ENCODE measurements around the gene PPP6R2. TPM values are rescaled to one million over a fixed set of nuclear protein-coding genes. Genes with fewer than 3 reads are reported as not detected.

The PPP6R2 gene
- total and polyA plus RNA-seq, 2 of the 4 experiments (the other 2 are of a cell fraction): 49.2 to 51.6 TPM

- Histone ChIP-seq H2BK20ac (ENCODE audit: low read depth, low read length) (peak overlapping the region; percentile 59), H3K4me3 (ENCODE audit: insufficient read depth, low read depth, low read length) (no peak overlapping the region), H2AK9ac (replicated peaks; ENCODE audit: low read depth, low read length, poor library complexity) (peak overlapping the region; percentile 92), H3K9me3 (ENCODE audit: control insufficient read depth, insufficient read depth, low read length) (no peaks in the 10 kb centered on the region), H3K4ac (ENCODE audit: low read depth, low read length) (peak overlapping the region; percentile 74), H3K9ac (ENCODE audit: low read depth, low read length) (0 out of 2 replicates have a peak overlapping the region, but pooled peaks have one; percentile 15), H2BK15ac (ENCODE audit: low read depth, low read length) (peak overlapping the region; percentile 94; the same call in 2 of the 3 replicates), H4K20me1 (ENCODE audit: insufficient read depth, low read length) (peaks cover 33% of the 10 kb centered on the region), H3K27me3 (ENCODE audit: control insufficient read depth, insufficient read depth, low read length) (no peaks in the 10 kb centered on the region), H4K8ac (ENCODE audit: low read depth in 2 of 2, low read length in 2 of 2) (peak overlapping the region; percentile 80 to 93; a peak in 3 of 4 replicates), H2BK5ac (ENCODE audit: low read depth, low read length, poor library complexity, severe bottlenecking) (peak overlapping the region; percentile 92), H3K36me3 (ENCODE audit: control insufficient read depth, insufficient read depth, low read length) (peaks cover 14% of the 10 kb centered on the region; the same call in 1 of the 2 replicates), H2AK5ac (ENCODE audit: low read depth, low read length) (peak overlapping the region; percentile 93), H3K23ac (ENCODE audit: low read depth, low read length) (peak overlapping the region; percentile 63), H3K27ac (ENCODE audit: insufficient read depth, low read length) (peak overlapping the region; percentile 67), H3K4me2 (ENCODE audit: low read depth, low read length) (no peak overlapping the region), H4K5ac (ENCODE audit: low read depth, low read length) (peak overlapping the region; percentile 65), H2BK120ac (ENCODE audit: low read depth, low read length) (peak overlapping the region; percentile 79), H3K18ac (ENCODE audit: low read depth, low read length) (peak overlapping the region; percentile 24; the same call in 1 of the 2 replicates), H2AFZ (replicated peaks; ENCODE audit: low read length, poor library complexity) (peak overlapping the region; percentile 73), H3K4me1 (ENCODE audit: control insufficient read depth, insufficient read depth, low read length) (peaks cover 38% of the 10 kb centered on the region), H4K91ac (ENCODE audit: insufficient read depth, low read depth, low read length) (peak overlapping the region; percentile 94), H3K79me1 (ENCODE audit: low read depth in 1 of 2, low read length in 2 of 2) (peaks cover 0 to 30% of the 10 kb centered on the region in 2 experiments; a peak in 2 of 4 replicates), H3K14ac (replicated peaks; ENCODE audit: low read depth, low read length) (peak overlapping the region; percentile 55; the same call in 1 of the 2 replicates), H3K56ac (ENCODE audit: extremely low read depth, insufficient read depth, low read length) (no peak overlapping the region), H3K9me1 (ENCODE audit: insufficient read depth, low read length) (peaks cover 19% of the 10 kb centered on the region)
- ATAC-seq (ENCODE audit: low read depth): no peak
- 63% methylated on average over 7 of the region's 19 CpGs; no CpG with 5 or more reads in 1 of the 2 experiments for WGBS, 2 experiments (ENCODE audit: extremely low coverage in 2 of 2, insufficient read length in 1 of 2)
- in situ Hi-C loops (cut with MboI; ENCODE audit: low sequenced_read_pairs) (no loop called here), intact Hi-C loops (cut with micrococcal nuclease) (loop anchor here (2.0 to 5.0 kb wide), 3 partner anchors 15 to 36 kb away; partner anchors contain the start of genes DENND6B and MAPK11), dilution Hi-C loops (cut with HindIII; ENCODE audit: low sequenced_read_pairs, unreplicated experiment) (no loop called here)
- BruUV-seq (replicated peaks): no TSS peak
- DNase-seq: no peak
- ChIA-PET POLR2A (ENCODE audit: unreplicated experiment) (interaction anchor here (0.7 kb wide), 1 partner anchor 12 kb away, joined by 4 read pairs; no protein-coding TSS in a partner anchor), CTCF (no interaction called here)
- no peak for TF ChIP-seq CEBPB (IDR thresholded peaks at IDR 0.05; ENCODE audit: low read depth, low read length)
- no peak for TF ChIP-seq RAD21 (IDR thresholded peaks at IDR 0.05; ENCODE audit: low read length)
- no peak for TF ChIP-seq MAFK (IDR thresholded peaks at IDR 0.05; ENCODE audit: low read depth, low read length)
- TF ChIP-seq SMC3 (IDR thresholded peaks at IDR 0.05; ENCODE audit: low read depth, low read length): no peak
- TF ChIP-seq FOS (IDR thresholded peaks at IDR 0.05; ENCODE audit: low read depth, low read length): no peak
- no peak for TF ChIP-seq RFX5 (IDR thresholded peaks at IDR 0.05; ENCODE audit: low read depth, low read length)
- no peak for TF ChIP-seq USF2 (IDR thresholded peaks at IDR 0.05; ENCODE audit: low read depth, low read length)
- no peak for TF ChIP-seq RCOR1 (IDR thresholded peaks at IDR 0.05; ENCODE audit: insufficient replicate concordance, low read length)
- no peak for TF ChIP-seq MXI1 (IDR thresholded peaks at IDR 0.05; ENCODE audit: borderline replicate concordance, low read depth, low read length)
- no peak for TF ChIP-seq BHLHE40 (IDR thresholded peaks at IDR 0.05; ENCODE audit: low read depth, low read length)
- no peak for TF ChIP-seq ELK1 (IDR thresholded peaks at IDR 0.05; ENCODE audit: borderline replicate concordance, low read depth, low read length)
- no peak for TF ChIP-seq NFE2L2 (IDR thresholded peaks at IDR 0.05; ENCODE audit: low read depth, low read length)
- no peak for TF ChIP-seq MAZ (IDR thresholded peaks at IDR 0.05; ENCODE audit: borderline replicate concordance, low read depth, low read length)
- TF ChIP-seq, protein P1, sequence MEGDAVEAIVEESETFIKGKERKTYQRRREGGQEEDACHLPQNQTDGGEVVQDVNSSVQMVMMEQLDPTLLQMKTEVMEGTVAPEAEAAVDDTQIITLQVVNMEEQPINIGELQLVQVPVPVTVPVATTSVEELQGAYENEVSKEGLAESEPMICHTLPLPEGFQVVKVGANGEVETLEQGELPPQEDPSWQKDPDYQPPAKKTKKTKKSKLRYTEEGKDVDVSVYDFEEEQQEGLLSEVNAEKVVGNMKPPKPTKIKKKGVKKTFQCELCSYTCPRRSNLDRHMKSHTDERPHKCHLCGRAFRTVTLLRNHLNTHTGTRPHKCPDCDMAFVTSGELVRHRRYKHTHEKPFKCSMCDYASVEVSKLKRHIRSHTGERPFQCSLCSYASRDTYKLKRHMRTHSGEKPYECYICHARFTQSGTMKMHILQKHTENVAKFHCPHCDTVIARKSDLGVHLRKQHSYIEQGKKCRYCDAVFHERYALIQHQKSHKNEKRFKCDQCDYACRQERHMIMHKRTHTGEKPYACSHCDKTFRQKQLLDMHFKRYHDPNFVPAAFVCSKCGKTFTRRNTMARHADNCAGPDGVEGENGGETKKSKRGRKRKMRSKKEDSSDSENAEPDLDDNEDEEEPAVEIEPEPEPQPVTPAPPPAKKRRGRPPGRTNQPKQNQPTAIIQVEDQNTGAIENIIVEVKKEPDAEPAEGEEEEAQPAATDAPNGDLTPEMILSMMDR (conservative IDR thresholded peaks at IDR 0.05; ENCODE audit: low read depth, low read length): no peak
Observed at GRCh38 chr22:50307890-50308596, 35.1 kb upstream of the PPP6R2 start.
